Urinary bladder (tissue), 4 donors: ENCODE results near the gene AGRN. TPM values are rescaled to one million over a fixed set of nuclear protein-coding genes. Genes with fewer than 3 reads are reported as not detected.

Experiments used
- DNase-seq: peaks from one replicate; pipeline ENCODE4 v3.0.0-alpha.2; 2015; ENCODE audit errors: extremely low spot score
- H3K27ac ChIP-seq: one replicate; pipeline ENCODE4 v1.5.1; 2013; ENCODE audit warnings: low read depth, mild to moderate bottlenecking, moderate library complexity
- H3K36me3 ChIP-seq: one replicate; pipeline ENCODE4 v1.6.1; 2013; ENCODE audit warnings: mild to moderate bottlenecking, moderate library complexity; ENCODE audit not compliant: insufficient read depth
- H3K4me1 ChIP-seq: one replicate; pipeline ENCODE4 v1.6.1; 2013; ENCODE audit warnings: mild to moderate bottlenecking, moderate library complexity; ENCODE audit not compliant: insufficient read depth
- H3K4me3 ChIP-seq: one replicate; pipeline ENCODE4 v1.5.1; 2013; ENCODE audit warnings: low read depth, low read length
- WGBS: extraction: QIAGEN DNeasy Blood & Tissue Kit; methylation state at CpG from one replicate; pipeline ENCODE4 v1.1.7; 2013; 5-methylcytosine and 5-hydroxymethylcytosine counted together
- polyA plus RNA-seq: library from polyadenylated mRNA; stranded (reverse); fragments of 200-250 nt; gene quantifications from one replicate; pipeline ENCODE4 v1.2.3, GENCODE V29; 2013
- total RNA-seq: library from RNA; depleted of rRNA; stranded (reverse); fragments of >200 nt; gene quantifications from one replicate; pipeline ENCODE4 v1.2.3, GENCODE V29; 2014
- donor health status: healthy with polysubstance abuse.
- donor health status: healthy.

AGRN gene
- total and polyA plus RNA-seq, 2 donors: 38.7 to 43.3 TPM

DNA sequence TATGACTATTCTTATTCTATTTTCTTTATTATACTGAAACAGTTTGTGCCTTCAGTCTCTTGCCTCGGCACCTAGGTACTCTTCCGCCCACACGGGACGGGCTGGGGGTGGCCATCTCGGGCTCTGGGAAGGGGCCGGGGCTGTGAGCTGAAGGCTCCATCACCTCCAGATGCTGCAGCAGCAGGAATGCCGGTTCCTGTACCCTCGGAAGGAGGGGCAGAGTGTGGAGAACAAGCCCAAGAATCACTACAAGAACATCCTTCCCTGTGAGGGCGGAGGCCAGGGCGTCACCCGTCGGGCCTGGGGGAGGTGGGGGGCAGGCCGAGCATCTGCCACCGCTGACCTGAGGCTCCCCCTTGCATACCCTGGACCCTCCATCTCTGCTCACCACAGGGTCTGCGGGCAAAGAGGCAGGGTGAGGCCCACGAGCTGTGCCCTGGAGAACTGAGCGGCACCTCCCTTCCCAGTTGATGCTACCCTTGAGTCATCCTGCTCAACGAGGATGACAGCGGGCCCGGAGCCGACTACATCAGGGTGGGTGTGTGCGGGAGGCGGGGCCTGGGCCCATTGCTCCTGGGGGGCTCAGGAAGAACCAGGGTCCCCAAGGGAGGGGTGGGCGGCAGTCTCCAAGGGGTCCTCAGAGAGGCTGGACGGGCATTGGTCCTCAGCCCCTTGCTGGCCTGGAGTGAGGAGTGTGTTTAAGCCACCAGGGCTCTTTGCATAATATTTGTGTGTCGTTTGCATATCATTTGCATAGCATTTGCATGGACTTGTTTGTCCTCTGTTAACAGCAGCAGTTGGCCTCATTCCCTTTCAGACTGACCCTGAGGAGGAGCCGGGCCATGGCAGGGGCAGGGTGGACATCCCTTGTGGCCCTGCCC, 46.7 kb downstream of the AGRN start:
- no peaks in the 10 kb centered on the region for H3K36me3 ChIP-seq
- WGBS: 69% methylated on average over 27 of the region's 27 CpGs
- H3K4me1 ChIP-seq: no peaks in the 10 kb centered on the region
- no peak for DNase-seq
- no peak overlapping the region for H3K4me3 ChIP-seq
- no peak overlapping the region for H3K27ac ChIP-seq

DNA sequence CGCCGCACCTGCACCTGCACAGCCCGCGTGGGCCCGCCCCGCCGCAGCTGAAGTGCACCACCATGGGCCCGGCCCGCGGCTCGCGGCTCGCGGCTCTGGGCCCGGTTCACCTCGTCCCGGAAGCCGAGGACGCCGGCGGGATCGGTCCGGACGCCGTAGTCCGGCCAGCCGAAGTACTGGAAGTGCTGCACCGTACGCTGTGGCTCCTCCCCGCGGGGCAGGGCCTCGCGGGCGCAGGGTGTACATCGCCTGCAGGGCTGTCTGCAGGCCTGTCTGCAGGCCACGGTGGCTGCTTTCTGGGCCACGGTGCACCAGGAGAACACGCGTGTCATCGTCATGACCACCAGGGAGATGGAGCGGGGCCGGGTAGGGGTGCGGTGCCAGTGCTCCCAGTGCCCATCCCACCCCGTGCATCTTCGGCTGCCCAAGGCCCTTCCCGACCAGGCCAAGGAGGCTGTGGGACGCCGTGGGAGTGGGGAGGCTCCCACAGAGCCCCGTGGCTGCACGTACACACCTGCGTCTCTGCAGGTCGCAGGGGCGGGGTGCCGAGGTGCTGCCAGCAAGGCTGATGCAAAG, 47.5 kb downstream of the AGRN start:
- Histone ChIP-seq H3K4me1 (no peaks in the 10 kb centered on the region), H3K36me3 (no peaks in the 10 kb centered on the region), H3K27ac (no peak overlapping the region), H3K4me3 (no peak overlapping the region)
- no peak for DNase-seq
- 88% methylated on average over 54 of the region's 54 CpGs for WGBS

DNA sequence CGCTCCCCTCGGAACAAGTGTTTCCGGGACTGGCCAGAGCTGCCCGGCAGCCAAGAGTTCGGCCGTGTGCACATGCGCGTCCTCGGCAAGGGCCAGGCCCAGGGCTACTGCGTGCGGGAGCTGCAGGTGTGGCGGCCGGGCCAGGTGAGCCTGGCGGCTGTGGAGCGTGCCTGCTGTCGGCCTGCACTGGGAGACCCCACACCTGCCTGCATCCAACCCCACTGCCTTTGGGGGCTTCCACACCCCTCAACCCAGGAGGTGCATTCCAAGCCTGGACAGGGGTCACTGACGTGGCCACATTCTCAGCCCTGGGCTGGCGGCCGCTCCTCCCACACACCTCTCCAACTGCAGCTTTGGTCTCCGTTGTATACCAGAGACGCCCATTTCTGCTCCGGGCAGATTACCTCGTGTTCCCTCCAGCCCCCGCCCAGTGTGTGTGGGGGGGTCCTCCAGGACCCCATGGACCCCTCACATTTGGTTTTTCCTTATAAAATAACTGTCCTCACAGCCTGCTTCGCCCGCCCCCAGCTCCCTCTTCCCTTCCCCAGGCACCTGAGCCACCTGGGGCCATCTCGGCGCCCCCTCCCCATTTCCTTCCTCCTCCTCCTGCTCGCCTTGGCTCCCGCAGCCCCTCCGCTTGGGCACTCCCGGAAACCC, 48.1 kb downstream of the AGRN start:
- 45% methylated on average over 32 of the region's 32 CpGs for WGBS
- Histone ChIP-seq H3K4me3 (no peak overlapping the region), H3K4me1 (no peaks in the 10 kb centered on the region), H3K36me3 (no peaks in the 10 kb centered on the region), H3K27ac (no peak overlapping the region)
- DNase-seq: no peak

GRCh38 chr1:1068517-1069055, 48.7 kb downstream of the AGRN start:
- Histone ChIP-seq H3K27ac (no peak overlapping the region), H3K4me1 (no peaks in the 10 kb centered on the region), H3K36me3 (no peaks in the 10 kb centered on the region), H3K4me3 (peak overlapping the region; percentile 42)
- no peak for DNase-seq
- WGBS: 2% methylated on average over 54 of the region's 55 CpGs

DNA sequence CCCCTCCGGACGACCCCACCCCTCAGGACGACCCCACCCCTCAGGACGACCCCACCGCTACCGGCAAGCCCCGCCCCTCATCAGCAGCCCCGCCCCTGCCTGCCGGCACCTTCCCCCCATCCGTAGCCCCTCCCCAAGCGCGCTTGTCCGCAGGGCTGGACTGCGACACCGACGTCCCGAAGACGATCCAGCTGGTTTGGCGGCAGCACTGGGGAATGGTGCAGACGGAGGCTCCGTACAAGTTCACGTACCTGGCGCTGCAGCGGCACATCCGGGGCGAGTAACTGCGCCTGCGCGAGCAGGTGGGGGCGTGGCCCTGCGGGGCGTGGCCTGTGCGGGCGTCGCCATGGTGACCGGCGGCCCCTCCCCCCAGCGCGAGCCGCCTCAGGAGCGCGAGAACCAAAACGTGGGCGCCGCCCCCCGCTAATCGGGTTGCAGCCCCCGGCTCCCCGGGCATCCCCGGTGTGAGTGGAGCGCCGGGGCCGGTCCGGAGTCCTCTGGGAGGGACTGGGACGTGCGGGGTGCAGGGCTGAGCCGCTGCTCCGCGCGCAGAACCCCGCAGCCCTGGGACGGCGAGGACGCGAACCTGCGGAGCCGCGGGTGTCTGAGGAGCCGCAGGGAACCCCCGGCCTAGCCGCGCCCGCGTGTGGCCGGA, 49.3 kb downstream of the AGRN start:
- peak overlapping the region; percentile 42 for H3K4me3 ChIP-seq
- 4% methylated on average over 74 of the region's 75 CpGs for WGBS
- DNase-seq: no peak

GRCh38 chr1:1069711-1070676, 50.1 kb downstream of the AGRN start:
- DNase-seq: no peak
- no peaks in the 10 kb centered on the region for H3K4me1 ChIP-seq
- peak overlapping the region; percentile 53 for H3K27ac ChIP-seq
- H3K4me3 ChIP-seq: peak overlapping the region; percentile 42
- H3K36me3 ChIP-seq: no peaks in the 10 kb centered on the region
- 68% methylated on average over 40 of the region's 40 CpGs for WGBS

More for the DNA sequence above, 49.3 kb downstream of the AGRN start:
- peak overlapping the region; percentile 53 for H3K27ac ChIP-seq
- H3K36me3 ChIP-seq: no peaks in the 10 kb centered on the region
- no peaks in the 10 kb centered on the region for H3K4me1 ChIP-seq

DNA sequence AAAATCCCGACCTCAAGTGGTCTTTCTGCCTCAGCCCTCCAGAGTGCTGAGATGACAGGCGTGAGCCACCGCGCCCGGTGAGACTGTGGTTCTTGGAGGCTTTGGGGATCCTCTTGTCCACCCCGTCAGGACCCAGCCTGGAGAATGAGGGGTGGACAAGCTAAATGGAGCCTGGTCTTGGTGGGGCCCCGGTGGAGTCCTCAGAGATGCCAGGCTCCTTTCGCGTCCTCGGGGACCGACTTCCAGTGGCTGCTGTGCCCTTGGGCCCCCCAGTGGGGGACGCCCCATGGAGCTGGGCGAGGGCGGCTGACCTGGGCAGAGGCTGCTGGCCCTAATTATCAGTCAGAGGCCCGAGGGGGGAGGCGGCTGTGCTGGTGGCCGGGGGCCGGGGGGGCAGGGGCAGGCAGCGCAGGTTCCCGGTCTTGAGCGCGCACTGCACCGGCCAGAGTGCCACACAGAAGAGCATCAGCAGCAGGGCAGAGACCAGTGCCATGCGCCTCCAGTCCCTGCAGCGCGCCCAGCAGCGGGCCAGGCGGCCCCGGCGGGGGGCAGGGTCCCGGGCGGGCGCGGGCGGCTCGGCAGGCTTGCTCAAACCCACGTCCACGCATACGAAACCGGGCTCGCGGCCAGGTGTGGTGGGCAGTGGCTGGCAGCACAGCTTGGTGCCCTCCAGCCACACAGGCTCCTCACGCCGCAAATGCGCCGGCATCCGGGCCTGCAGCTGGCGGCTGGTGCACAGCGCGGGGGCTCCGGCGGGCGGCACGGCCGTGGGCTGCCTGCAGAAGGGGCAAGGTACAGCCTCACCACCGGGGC, 51.8 kb downstream of the AGRN start:
- no peak for DNase-seq
- Histone ChIP-seq H3K4me3 (no peak overlapping the region), H3K36me3 (no peaks in the 10 kb centered on the region), H3K27ac (no peak overlapping the region), H3K4me1 (no peaks in the 10 kb centered on the region)
- 86% methylated on average over 56 of the region's 56 CpGs for WGBS

DNA sequence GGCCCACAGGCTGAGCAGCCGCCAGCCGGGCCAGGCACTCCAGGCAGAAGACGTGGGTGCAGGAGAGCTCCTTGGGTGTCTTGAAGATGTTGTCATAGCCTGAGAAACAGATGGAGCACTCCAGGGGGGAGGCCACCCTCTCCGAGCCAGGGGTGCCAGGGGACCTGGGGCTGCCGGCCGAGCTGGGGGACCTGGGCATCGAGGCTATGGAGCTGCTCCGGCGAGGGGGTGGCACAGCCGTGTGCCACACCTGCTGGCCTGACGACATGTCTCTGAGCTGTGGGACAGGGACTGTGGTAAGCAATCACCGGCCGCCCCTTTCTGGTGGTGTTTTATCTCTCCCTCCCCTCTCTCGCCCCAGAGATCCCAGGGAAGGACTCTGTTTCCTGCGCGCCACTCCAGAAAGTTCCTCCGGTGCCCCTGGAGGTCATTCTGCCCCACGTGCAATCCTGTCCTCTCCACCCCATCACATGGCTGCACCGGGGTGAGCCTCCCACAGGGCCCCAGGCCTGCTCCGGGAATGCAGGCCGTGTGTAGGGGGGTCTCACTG, 52.5 kb downstream of the AGRN start:
- Histone ChIP-seq H3K27ac (no peak overlapping the region), H3K4me1 (no peaks in the 10 kb centered on the region)
- WGBS: 75% methylated on average over 21 of the region's 21 CpGs

GRCh38 chr1:1072849-1073742, 53.2 kb downstream of the AGRN start:
- Histone ChIP-seq H3K4me1 (no peaks in the 10 kb centered on the region), H3K4me3 (no peak overlapping the region), H3K27ac (peak overlapping the region; percentile 95), H3K36me3 (no peaks in the 10 kb centered on the region)
- 82% methylated on average over 28 of the region's 28 CpGs for WGBS
- no peak for DNase-seq

More for the DNA sequence above, 52.5 kb downstream of the AGRN start:
- Histone ChIP-seq H3K36me3 (no peaks in the 10 kb centered on the region), H3K4me3 (no peak overlapping the region)
- no peak for DNase-seq

DNA sequence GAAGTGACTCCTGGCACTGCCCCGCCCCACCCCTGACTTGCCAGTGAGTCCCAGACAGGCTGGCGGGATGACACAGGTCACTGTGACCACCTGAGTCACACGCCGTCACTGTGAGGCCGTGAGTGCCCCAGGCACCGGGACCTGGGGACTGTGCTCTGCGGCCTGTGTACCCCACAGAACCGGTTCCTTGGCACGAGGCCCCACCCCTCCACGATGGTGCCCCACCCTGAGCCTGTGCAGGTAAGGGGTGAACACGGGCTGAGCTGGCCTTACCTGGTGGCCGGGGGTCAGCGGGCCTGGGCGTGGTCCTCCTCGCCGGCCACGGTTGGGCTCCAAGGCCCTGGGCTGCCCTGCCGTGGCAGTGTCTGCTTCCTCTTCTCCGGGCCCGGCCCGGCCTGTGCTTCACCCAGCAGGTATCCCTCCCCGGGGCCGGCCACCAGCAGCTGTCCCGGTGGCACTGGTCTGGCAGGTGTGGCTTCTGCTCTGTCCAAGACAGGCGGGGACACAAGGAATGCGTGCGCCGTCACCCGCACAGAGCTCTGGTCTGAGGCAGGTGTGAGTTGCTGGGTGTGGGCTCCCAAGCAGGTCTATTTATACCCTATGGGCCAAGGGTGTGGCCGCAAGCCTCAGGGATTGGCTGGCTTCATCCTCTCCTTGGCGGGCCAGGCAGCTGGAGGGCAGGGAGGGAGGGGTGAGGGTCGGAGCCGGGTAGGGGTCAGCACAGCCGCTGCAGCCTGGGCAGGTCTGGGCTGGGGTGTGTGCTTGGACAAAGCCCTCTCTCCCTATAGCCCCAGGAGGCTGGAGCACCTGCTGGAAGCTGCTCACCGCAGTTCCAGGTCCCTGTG, 54.0 kb downstream of the AGRN start, which contains the start of gene RNF223:
Gene RNF223, minus strand, starts transcription at position 564 of the 845 bp plus-strand sequence. CDS start 1,740 bp downstream, outside the sequence.
- Histone ChIP-seq H3K36me3 (no peaks in the 10 kb centered on the region), H3K27ac (peak within 1 kb of the TSS; percentile 95), H3K4me3 (no peak within 1 kb of the TSS), H3K4me1 (no peaks in the 10 kb centered on the region)
- 66% methylated on average over 35 of the region's 35 CpGs for WGBS
- DNase-seq: no peak
